WTC11 (cell line): ENCODE data around the gene AHNAK. TPM values are rescaled to one million over a fixed set of nuclear protein-coding genes. Genes with fewer than 3 reads are reported as not detected.

ENCODE experiments used
- ATAC-seq: fragments of 200-7000 bp; cut with Tn5 transposase; 2 replicates; pipeline ENCODE4 v1.10.0; 2021; ENCODE audit warnings: mild to moderate bottlenecking, moderate library complexity
- CTCF ChIA-PET: fragments of 300-600 bp; sonication (Branson Sonifier 250); formaldehyde crosslinking; loops from one replicate; lab custom pipeline; 2021; ENCODE audit warnings: antibody characterized with exemption; lab: Charles Lee
- POLR2A ChIA-PET: fragments of 350-600 bp; sonication (Branson Sonifier 250); formaldehyde crosslinking; loops from one replicate; lab custom pipeline; 2021; ENCODE audit warnings: antibody characterized with exemption; lab: Charles Lee
- DNase-seq: peaks from one replicate; pipeline ENCODE4 v3.0.0; 2021; ENCODE audit warnings: low spot score
- H3K27ac Mint-ChIP-seq: 2 replicates; pipeline ENCODE4 v1.8.0; 2021; ENCODE audit warnings: mixed read lengths
- H3K27me3 Mint-ChIP-seq: 2 replicates; pipeline ENCODE4 v1.8.0; 2021; ENCODE audit warnings: low read depth, mild to moderate bottlenecking, moderate library complexity, mixed read lengths
- H3K36me3 Mint-ChIP-seq: 2 replicates; pipeline ENCODE4 v1.8.0; 2021; ENCODE audit warnings: mixed read lengths
- H3K4me1 Mint-ChIP-seq: 2 replicates; pipeline ENCODE4 v1.8.0; 2022; ENCODE audit warnings: mixed read lengths
- H3K4me3 Mint-ChIP-seq: 2 replicates; pipeline ENCODE4 v1.8.0; 2021; ENCODE audit warnings: mild to moderate bottlenecking, moderate library complexity, mixed read lengths
- H3K9me3 Mint-ChIP-seq: 2 replicates; pipeline ENCODE4 v1.8.0; 2021; ENCODE audit warnings: mixed read lengths
- AR ChIP-seq: fragments of 250-450 bp; sonication (Bioruptor Pico); IDR thresholded peaks from 2 replicates; pipeline ENCODE4 v1.9.0; 2021; ENCODE audit warnings: mild to moderate bottlenecking
- ATF3 ChIP-seq: sonication (generic); formaldehyde crosslinking; conservative IDR thresholded peaks from 2 replicates; pipeline ENCODE4 v1.8.1; 2022; ENCODE audit warnings: mild to moderate bottlenecking, missing genetic modification reagents
- ERG ChIP-seq: fragments of 250-450 bp; sonication (Bioruptor Pico); IDR thresholded peaks from 2 replicates; pipeline ENCODE4 v1.8.0; 2021; ENCODE audit warnings: mild to moderate bottlenecking
- FOXP1 ChIP-seq: sonication (generic); formaldehyde crosslinking; IDR thresholded peaks from 2 replicates; pipeline ENCODE4 v1.8.0; 2022; ENCODE audit warnings: missing genetic modification reagents, mild to moderate bottlenecking, moderate library complexity, borderline replicate concordance
- GRHL2 ChIP-seq: fragments of 250-450 bp; sonication (Bioruptor Pico); IDR thresholded peaks from 2 replicates; pipeline ENCODE4 v1.8.0; 2022; ENCODE audit warnings: mild to moderate bottlenecking, moderate library complexity; ENCODE audit not compliant: insufficient replicate concordance, severe bottlenecking
- MAX ChIP-seq: sonication (generic); formaldehyde crosslinking; IDR thresholded peaks from 2 replicates; pipeline ENCODE4 v1.8.0; 2022; ENCODE audit warnings: mild to moderate bottlenecking, missing genetic modification reagents
- NFE2L1 ChIP-seq: sonication (generic); formaldehyde crosslinking; IDR thresholded peaks from 2 replicates; pipeline ENCODE4 v1.8.1; 2023; ENCODE audit warnings: missing genetic modification reagents
- SOX15 ChIP-seq: fragments of 250-450 bp; sonication (Bioruptor Pico); IDR thresholded peaks from 2 replicates; pipeline ENCODE4 v1.9.0; 2021; ENCODE audit warnings: mild to moderate bottlenecking
- SP1 ChIP-seq: sonication (generic); formaldehyde crosslinking; conservative IDR thresholded peaks from 2 replicates; pipeline ENCODE4 v1.8.1; 2022; ENCODE audit warnings: missing genetic modification reagents
- TEAD1 ChIP-seq: sonication (generic); formaldehyde crosslinking; IDR thresholded peaks from 2 replicates; pipeline ENCODE4 v1.8.0; 2022; ENCODE audit warnings: mild to moderate bottlenecking, missing genetic modification reagents
- ZNF219 ChIP-seq: sonication (generic); formaldehyde crosslinking; IDR thresholded peaks from 2 replicates; pipeline ENCODE4 v1.8.0; 2023; ENCODE audit warnings: missing genetic modification reagents, mild to moderate bottlenecking, borderline replicate concordance
- ZNF263 ChIP-seq: sonication (generic); formaldehyde crosslinking; IDR thresholded peaks from 2 replicates; pipeline ENCODE4 v1.8.1; 2022; ENCODE audit warnings: low read depth, mild to moderate bottlenecking, moderate library complexity, missing genetic modification reagents
- total RNA-seq: library from RNA; stranded (reverse); gene quantifications from 3 replicates; pipeline ENCODE4 v1.2.3, GENCODE V29; 2021
- TF ChIP-seq, protein P1 (sequence below): sonication (generic); formaldehyde crosslinking; IDR thresholded peaks from 2 replicates; pipeline ENCODE4 v1.8.1; 2023; ENCODE audit warnings: mild to moderate bottlenecking, missing genetic modification reagents, moderate library complexity
- TF ChIP-seq, protein P2 (sequence below): sonication (generic); formaldehyde crosslinking; IDR thresholded peaks from 2 replicates; pipeline ENCODE4 v1.8.0; 2022; ENCODE audit warnings: mild to moderate bottlenecking, missing genetic modification reagents

AHNAK gene
- total RNA-seq, 1 experiment from 2014 or later, result 21.0 TPM

GRCh38 chr11:62546929-62547625 lies 471 bp upstream of the AHNAK start:
- peaks cover 84% of the 10 kb centered on the region for H3K27me3 Mint-ChIP-seq
- H3K4me1 Mint-ChIP-seq, result peaks cover 46% of the 10 kb centered on the region
- POLR2A ChIA-PET, result interaction anchor here (0.6 to 2.2 kb wide), 6 partner anchors 13 to 933 kb away, joined by 3 to 6 read pairs (median 4); partner anchors contain the start of gene MTA2
- CTCF ChIA-PET, result interaction anchor here (0.6 to 13.3 kb wide), 8 partner anchors 9 to 153 kb away, joined by 3 to 552 read pairs (median 4); partner anchors contain the start of gene SCGB1A1
- ATAC-seq (no peak), DNase-seq (peak; percentile 32)
- no peak overlapping the region for H3K27ac Mint-ChIP-seq
- H3K9me3 Mint-ChIP-seq, result no peaks in the 10 kb centered on the region
- H3K36me3 Mint-ChIP-seq, result no peaks in the 10 kb centered on the region
- H3K4me3 Mint-ChIP-seq, result peak overlapping the region; percentile 82
- TF ChIP-seq GRHL2 (CRISPR knock-in tag) (no peak), AR (CRISPR knock-in tag) (no peak)

- TF ChIP-seq ERG (CRISPR knock-in tag), result no peak
- no peak for TF ChIP-seq ATF3
- 0 out of 2 replicates have a peak, but pooled peaks have one; percentile 31 for TF ChIP-seq NFE2L1 (CRISPR knock-in tag)
- TF ChIP-seq, protein P1, sequence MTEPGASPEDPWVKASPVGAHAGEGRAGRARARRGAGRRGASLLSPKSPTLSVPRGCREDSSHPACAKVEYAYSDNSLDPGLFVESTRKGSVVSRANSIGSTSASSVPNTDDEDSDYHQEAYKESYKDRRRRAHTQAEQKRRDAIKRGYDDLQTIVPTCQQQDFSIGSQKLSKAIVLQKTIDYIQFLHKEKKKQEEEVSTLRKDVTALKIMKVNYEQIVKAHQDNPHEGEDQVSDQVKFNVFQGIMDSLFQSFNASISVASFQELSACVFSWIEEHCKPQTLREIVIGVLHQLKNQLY (CRISPR knock-in tag), result no peak
- TF ChIP-seq MAX, result peak; percentile 68; the same call in 1 of the 2 replicates
- TF ChIP-seq ZNF263, result peak; percentile 87
- TF ChIP-seq SP1 (CRISPR knock-in tag), result peak; percentile 48; the same call in 1 of the 2 replicates
- no peak for TF ChIP-seq SOX15 (CRISPR knock-in tag)
- TF ChIP-seq TEAD1 (CRISPR knock-in tag), result peak; percentile 52; the same call in 1 of the 2 replicates
- 0 out of 2 replicates have a peak, but pooled peaks have one; percentile 54 for TF ChIP-seq ZNF219
- peak; percentile 34; the same call in 1 of the 2 replicates for TF ChIP-seq FOXP1 (CRISPR knock-in tag)
- TF ChIP-seq, protein P2, sequence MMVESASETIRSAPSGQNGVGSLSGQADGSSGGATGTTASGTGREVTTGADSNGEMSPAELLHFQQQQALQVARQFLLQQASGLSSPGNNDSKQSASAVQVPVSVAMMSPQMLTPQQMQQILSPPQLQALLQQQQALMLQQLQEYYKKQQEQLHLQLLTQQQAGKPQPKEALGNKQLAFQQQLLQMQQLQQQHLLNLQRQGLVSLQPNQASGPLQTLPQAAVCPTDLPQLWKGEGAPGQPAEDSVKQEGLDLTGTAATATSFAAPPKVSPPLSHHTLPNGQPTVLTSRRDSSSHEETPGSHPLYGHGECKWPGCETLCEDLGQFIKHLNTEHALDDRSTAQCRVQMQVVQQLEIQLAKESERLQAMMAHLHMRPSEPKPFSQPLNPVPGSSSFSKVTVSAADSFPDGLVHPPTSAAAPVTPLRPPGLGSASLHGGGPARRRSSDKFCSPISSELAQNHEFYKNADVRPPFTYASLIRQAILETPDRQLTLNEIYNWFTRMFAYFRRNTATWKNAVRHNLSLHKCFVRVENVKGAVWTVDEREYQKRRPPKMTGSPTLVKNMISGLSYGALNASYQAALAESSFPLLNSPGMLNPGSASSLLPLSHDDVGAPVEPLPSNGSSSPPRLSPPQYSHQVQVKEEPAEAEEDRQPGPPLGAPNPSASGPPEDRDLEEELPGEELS, result no peak; the same call in 1 of the 2 replicates
- DNase-seq, result peak; percentile 80
- ChIA-PET CTCF (interaction anchor here (1.0 to 13.3 kb wide), 9 partner anchors 11 to 151 kb away, joined by 3 to 552 read pairs (median 85); partner anchors contain the start of genes EML3 and SCGB1A1), POLR2A (interaction anchor here (0.7 to 2.2 kb wide), 9 partner anchors 15 to 151 kb away, joined by 3 to 6 read pairs (median 5); partner anchors contain the start of genes C11orf98, CSKMT, EEF1G and TUT1)
- Mint-ChIP-seq H3K4me1 (peaks cover 43% of the 10 kb centered on the region), H3K27ac (no peak overlapping the region), H3K9me3 (no peaks in the 10 kb centered on the region), H3K4me3 (peak overlapping the region; percentile 82), H3K27me3 (peaks cover 92% of the 10 kb centered on the region), H3K36me3 (no peaks in the 10 kb centered on the region)
- peak; percentile 48 for ATAC-seq
Measured at GRCh38 chr11:62545437-62546243, 966 bp downstream of the AHNAK start.
